Activated gamma-delta T cell (primary cell): ENCODE data around the gene OR7G2.
"Not testable (repeated sequence)": the region's sequence is repeated elsewhere in the genome, so short reads cannot be mapped to it uniquely, and the experiment has no call there.

Experiments used
- DNase-seq: peaks from one replicate; lab custom pipeline; 2025; lab: John Stamatoyannopoulos, UW

Gene OR7G2

DNA sequence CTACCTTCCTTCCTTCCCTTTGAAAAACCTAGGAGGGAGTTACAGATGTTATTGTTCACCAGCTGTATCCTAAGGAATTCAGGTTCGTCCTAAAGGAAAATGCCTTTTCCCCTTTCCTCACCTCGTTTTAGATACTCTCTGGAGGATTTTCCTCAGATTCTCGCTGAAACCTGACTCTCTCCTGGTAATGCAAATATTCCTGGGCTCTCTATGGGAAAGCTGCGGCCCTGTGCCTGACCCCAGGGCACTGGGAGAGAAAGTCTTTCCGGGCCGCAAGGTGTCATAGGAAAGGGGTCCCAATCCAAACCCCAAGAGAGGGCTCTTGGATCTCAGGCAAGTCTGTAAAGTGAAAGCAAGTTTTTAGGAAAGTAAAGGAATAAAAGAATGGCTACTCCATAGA is 33.5 kb downstream of the OR7G2 start:
- no peak for DNase-seq

DNA sequence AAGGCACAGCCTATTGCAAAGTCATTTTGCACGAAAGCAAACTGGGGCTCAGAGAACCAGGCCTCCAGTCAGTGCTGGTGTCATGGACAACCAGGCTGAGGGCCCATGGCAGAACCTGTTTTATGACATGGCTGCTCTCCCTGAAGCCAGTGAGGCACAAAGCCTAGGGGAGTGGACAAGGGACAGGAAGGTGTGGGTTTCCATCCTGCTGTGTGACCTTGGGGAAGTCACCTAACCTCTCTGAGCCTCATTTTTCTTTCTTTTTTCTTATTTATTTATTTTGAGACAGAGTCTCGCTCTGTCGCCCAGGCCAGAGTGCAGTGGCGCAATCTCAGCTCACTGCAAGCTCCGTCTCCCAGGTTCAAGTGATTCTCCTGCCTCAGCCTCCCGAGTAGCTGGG is 35.6 kb downstream of the OR7G2 start:
- not testable (repeated sequence) for DNase-seq

DNA sequence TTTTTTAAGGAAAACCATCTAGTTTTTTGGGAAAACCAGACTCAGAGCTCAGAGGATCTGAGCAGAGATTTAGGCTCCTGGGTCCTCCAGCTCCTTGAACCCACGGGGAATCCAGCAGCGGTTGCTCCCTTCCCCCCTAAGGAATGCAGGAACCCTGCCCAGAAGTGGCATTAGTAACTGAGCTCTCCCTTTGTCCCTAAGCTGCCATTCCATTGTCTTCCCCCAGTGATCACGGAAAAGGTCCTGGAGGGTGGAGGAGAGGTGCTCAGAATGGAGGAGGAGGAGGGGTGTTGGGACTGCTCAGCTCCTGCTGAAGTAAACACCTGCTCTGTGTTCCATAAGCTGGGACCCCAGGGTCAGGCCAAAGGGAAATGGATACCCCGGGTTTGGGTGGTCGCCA is 37.2 kb downstream of the OR7G2 start:
- no peak for DNase-seq

DNA sequence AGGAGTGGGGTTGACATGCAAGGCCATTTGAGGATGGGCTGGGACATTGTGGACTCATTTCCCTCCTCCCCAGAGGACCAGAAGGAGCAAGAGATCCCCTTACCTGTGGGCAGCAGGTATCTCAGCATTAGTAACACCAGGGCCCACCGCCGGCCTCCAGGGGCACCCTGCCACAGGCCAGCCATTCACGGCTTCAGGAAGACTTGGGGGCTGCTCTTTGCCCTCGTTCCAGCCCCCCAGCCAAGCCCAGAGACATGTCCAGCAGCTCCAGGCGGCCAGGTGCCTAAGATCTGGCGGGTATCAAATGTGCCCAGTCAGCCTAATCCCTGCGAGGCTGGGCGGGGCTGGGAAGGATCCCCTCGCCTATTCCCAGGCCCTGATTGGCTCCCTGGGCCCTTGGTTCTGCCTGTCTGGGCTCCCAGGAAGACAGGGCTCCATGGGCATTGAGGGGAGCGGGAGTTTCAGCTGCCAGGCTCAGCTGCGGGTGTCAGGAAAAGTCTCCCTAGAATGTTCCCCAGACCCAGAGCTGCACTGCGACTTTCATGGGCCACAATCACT is 41.7 kb downstream of the OR7G2 start:
- no peak for DNase-seq

DNA sequence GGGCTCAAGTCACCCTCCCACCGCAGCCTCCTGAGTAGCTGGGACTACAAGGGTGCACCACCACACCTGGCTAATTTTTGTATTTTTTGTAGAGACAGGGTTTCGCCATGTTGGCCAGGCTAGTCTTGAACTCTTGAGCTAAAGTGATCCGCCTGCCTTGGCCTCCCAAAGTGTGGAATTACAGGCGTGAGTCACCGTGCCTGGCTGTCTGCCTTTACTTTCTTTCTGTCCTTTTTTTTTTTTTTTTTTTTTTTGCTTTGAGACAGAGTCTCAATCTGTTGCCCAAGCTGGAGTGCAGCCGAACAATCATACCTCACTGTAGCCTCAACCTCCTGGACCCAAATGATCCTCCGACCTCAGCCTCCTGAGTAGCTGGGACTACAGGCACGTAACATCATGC is 45.4 kb downstream of the OR7G2 start:
- DNase-seq = no peak

DNA sequence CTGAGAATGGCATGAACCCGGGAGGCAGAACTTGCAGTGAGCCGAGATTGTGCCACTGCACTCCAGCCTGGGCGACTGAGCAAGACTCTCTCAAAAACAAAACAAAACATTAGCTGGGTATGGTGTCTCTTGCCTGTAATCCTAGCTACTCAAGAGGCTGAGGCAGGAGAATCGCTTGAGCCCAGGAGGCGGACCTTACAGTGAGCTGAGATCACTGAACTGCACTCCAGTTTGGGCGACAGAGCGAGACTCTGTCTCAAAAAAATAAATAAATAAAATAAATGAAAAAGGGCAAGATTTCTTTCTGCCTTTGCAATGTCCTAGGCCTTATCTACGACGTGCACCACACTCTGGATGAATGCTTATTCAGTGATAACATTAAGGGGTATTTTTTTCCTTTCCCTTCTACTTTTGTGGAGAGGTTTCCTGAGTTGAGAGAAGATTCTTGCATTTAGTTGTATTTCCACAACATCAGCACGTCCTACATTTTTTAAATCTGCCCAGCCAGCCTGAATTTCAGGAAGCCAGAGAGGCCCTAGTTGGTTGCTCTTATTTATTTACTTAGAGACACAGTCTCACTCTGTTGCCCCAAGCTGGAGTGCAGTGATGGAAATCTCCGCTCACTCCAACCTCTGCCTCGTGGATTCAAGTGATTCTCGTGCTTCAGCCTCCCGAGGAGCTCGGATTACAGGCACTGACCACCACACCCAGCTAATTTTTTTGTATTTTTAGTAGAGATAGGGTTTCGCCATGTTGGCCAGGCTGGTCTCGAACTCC is 46.5 kb downstream of the OR7G2 start:
- DNase-seq = no peak

DNA sequence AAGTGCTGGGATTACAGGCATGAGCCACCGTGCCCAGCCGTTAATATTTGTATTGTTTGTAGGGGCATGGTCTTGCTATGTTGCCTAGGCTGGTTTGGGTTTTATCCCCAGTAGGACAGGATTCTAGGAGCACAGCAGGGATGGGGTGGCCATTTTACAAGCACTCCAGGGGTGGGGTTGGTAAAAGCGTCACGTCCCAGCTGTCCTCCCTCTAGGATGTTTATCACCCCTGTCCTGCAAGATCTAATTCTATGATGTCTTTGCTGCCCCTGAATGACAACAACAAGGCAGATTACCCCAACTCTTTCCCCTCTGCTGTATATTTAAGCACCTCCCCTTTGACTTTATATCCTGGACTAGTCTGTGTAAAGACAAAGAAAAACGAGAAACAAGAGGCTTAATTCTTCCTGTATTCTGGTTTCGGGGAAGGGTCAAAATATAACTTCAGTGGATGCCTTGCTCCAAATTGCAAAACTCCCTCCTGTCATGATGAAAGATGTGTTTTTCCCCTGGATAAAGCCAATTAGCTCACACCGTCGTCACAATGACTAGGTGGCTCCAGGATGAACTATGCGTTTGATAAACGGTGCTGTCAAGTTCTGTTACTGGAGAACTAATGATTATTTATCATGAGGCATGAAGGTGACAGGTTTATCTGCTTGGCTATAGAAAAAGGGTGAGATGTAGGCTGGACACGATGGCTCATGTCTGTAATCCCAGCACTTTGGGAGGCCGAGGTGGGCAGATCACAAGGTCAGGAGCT is 48.2 kb downstream of the OR7G2 start:
- DNase-seq = no peak

DNA sequence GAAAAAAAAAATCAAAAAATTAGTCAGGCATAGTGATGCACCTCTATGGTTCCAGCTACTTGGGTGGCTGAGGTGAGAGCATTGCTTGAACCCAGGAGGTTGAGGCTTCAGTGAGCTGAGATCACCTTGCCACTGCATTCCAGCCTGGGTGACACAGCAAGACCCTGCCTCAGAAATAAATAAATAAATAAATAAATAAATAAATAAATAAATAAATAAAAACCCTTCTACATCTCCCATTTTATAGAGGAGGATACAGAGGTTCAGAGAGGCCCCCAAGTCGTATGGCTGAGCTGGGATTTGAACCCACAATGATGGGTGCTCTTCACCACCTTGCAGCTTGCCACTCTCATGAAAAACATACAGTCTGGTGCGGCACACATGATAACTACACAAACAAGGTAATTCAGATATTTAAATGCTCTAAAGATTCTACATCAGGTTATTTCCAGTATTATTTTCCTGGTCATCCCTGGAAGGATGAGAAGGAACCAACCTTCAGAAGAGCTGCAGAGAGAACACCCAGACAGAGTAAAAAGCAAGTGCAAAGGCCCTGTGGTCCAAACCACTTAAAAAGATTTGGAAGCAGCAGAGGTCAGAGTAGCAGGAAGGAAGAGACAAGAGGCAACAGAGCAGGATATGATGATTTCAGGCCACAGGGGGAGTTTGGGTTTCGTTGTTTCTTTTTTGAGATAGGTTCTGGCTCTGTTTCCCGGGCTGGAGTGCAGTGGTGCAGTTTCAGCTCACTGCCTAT is 49.6 kb downstream of the OR7G2 start:
- DNase-seq = no peak

DNA sequence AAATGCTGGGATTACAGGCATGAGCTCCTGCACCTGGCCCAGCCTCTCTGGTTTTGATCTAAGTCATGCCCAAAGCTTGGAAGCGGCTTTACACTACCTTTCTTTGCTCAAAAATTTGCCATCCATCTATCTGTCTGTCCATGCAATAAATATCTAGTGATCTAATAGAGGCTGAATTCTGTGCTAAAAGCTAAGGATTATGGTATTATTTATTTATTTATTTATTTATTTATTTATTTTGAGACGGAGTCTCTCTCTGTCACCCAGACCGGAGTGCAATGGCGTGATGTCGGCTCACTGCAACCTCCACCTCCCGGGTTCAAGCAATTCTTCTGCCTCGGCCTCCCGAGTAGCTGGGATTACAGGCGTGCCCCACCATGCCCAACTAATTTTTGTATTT is 51.1 kb downstream of the OR7G2 start:
- DNase-seq = not testable (repeated sequence)

DNA sequence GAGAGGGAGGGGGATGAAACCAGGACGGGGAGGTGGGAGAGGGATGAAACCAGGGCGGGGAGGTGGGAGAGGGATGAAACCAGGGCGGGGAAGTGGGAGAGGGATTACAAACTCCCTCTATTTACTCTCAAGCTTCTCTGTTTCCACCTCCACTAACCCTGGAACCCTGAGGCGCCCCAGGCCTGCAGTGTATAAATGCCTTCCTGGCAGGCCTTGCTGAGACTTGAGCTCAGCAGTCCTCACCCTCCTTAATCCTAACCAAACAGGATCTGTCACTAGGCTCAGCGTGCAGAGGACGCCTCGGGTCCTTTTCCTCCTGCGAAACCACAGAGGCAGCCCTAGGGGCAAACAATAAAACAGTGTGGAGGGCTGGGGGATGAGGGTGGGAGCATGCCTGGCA is 52.5 kb downstream of the OR7G2 start:
- DNase-seq = no peak

DNA sequence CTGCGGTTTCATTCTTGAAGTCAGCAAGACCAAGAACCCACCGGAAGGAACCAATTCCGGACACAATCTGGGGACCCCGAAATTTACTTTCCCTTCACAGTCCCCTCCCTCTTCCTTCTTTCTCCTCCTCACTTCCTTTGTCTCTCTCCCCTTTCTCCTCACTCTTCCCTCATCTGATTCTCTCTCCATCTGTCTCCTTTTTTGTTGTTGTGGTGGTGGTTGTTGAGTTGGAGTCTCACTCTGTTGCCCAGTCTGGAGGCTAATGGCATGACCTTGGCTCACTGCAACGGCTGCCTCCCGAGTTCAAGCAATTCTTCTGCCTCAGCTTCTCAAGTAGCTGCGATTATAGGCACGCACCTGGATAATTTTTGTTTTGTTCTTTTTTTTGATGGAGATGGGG is 53.1 kb downstream of the OR7G2 start:
- no peak for DNase-seq

DNA sequence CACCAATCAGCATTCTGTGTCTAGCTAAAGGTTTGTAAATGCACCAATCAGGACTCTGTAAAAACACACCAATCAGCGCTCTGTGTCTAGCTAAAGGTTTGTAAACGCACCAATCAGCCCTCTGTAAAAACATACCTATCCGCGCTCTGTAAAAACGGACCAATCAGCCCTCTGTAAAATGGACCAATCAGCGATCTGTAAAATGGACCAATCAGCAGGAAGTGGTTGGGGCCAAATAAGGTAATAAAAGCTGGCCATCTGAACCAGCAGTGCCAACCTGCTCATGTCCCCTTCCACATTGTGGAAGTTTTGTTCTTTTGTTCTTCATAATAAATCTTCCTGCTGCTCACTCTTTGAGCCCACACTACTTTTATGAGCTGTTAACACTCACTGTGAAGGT is 53.6 kb downstream of the OR7G2 start:
- not testable (repeated sequence) for DNase-seq

DNA sequence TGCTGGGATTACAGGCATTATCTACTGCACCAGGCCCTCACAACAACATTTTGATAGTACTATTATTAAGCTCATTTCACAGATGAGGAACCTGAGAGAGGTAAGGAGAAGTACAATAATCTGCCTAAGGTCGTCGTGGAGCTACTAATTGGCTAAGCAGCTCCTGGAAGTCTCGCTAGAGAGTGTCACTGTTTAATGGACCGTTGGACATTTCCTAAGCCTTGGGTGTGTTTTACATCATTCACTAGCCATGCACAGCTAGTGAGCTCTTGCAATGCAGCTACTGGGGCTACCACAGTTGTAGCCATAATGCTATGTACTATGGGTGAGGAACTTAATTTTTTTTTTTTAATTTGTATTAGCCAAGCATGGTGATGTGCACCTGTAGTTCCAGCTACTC is 54.4 kb downstream of the OR7G2 start:
- DNase-seq = no peak
